ENCODE measurements around the gene TTLL11. TPM values are rescaled to one million over a fixed set of nuclear protein-coding genes. Genes with fewer than 3 reads are reported as not detected.

Gene TTLL11
- total RNA-seq, 1 experiment from 2014 or later = 1.5 TPM

DNA sequence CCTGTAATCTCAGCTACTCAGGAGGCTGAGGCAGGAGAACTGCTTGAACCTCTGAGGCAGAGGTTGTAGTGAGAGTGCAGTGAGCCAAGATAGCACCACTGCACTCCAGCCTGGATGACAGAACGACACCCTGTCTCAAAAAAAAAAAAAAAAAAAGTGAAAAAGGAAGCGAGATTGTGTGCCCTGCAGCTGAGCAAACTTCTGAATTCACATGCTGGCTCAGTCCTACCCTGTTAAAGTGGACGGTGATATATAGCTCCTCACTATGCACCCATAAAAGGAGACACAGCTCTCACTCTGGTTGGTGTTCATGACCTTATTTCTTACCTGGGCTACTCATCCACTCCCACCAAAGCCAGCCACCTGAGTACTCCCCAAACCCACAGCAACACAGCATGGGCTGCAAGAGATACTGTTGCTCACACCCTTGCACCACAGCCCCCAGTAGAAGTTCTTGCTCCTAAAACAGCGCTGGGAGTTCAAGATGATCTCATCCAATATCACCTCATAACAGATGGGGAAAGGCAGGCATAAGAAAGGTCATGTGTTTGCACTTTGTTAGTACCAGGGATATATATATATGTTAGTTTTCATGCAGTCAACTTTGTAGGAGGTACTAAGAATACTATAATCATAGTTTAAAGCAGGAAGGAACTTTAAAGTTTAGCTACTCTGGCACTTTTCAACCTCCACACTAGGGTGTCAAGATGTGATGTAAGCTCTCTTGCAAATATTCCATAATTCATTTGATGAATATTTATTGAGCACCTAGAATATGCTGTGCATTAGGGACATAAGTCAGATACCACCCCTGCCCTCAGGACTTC lies 4.0 kb downstream of the TTLL11 start:
- H2BK15ac ChIP-seq (ENCODE audit: low read depth, low read length) = no peak overlapping the region
- no peaks in the 10 kb centered on the region for H3K9me3 ChIP-seq (ENCODE audit: control insufficient read depth, low read depth, low read length)
- no peak overlapping the region for H3K56ac ChIP-seq (ENCODE audit: insufficient read length, low read depth, low read length)
- no peak overlapping the region for H2BK12ac ChIP-seq (ENCODE audit: insufficient read length, low read depth, low read length)
- no peak overlapping the region for H4K5ac ChIP-seq (ENCODE audit: insufficient read length, low read depth, low read length)
- peaks cover 13% of the 10 kb centered on the region for H3K23me2 ChIP-seq (ENCODE audit: insufficient read length, low read depth, low read length, poor library complexity, severe bottlenecking)
- no peak overlapping the region for H3K14ac ChIP-seq (ENCODE audit: insufficient read depth, low read length)
- Mint-ChIP-seq H3K9me3 (no peaks in the 10 kb centered on the region), H3K36me3 (ENCODE audit: insufficient read depth in 1 of 3, low read depth in 3 of 3) (no peaks in the 10 kb centered on the region), H3K27ac (no peak overlapping the region), H3K4me3 (no peak overlapping the region), H3K27me3 (ENCODE audit: low read depth) (peaks cover 31% of the 10 kb centered on the region), H3K4me1 (peaks cover 4% of the 10 kb centered on the region in 2 experiments)
- no peaks in the 10 kb centered on the region for H3K79me2 ChIP-seq (ENCODE audit: insufficient read depth, low read length)
- H2BK5ac ChIP-seq (ENCODE audit: insufficient read length, low read length) = no peak overlapping the region
- no peaks in the 10 kb centered on the region; the same call in 1 of the 2 replicates for H3K27me3 ChIP-seq (ENCODE audit: insufficient read depth, low read length)
- no CpG with 5 or more reads among the region's 4 CpGs for WGBS (ENCODE audit: extremely low coverage, insufficient read length, low lambda C conversion rate)
- H2AK5ac ChIP-seq (ENCODE audit: insufficient read length, low read length) = no peak overlapping the region
- H2BK20ac ChIP-seq (ENCODE audit: low read depth, low read length, poor library complexity, severe bottlenecking) = no peak overlapping the region
- no peak overlapping the region for H3K27ac ChIP-seq (ENCODE audit: insufficient read length, low read depth, low read length)
- H2AFZ ChIP-seq (ENCODE audit: low read length) = no peak overlapping the region
- no peaks in the 10 kb centered on the region for H3K4me1 ChIP-seq (ENCODE audit: insufficient read depth, low read length)
- no peak overlapping the region for H3K18ac ChIP-seq (ENCODE audit: insufficient read length, low read depth, low read length)
- no peaks in the 10 kb centered on the region for H4K20me1 ChIP-seq (ENCODE audit: control insufficient read depth, insufficient read depth, insufficient read length)
- H3K9ac ChIP-seq (ENCODE audit: extremely low read depth, insufficient read length, low read length) = no peak overlapping the region
- H4K8ac ChIP-seq (replicated peaks; ENCODE audit: insufficient read length, low read depth, low read length) = no peak overlapping the region
- TF ChIP-seq, protein P1, sequence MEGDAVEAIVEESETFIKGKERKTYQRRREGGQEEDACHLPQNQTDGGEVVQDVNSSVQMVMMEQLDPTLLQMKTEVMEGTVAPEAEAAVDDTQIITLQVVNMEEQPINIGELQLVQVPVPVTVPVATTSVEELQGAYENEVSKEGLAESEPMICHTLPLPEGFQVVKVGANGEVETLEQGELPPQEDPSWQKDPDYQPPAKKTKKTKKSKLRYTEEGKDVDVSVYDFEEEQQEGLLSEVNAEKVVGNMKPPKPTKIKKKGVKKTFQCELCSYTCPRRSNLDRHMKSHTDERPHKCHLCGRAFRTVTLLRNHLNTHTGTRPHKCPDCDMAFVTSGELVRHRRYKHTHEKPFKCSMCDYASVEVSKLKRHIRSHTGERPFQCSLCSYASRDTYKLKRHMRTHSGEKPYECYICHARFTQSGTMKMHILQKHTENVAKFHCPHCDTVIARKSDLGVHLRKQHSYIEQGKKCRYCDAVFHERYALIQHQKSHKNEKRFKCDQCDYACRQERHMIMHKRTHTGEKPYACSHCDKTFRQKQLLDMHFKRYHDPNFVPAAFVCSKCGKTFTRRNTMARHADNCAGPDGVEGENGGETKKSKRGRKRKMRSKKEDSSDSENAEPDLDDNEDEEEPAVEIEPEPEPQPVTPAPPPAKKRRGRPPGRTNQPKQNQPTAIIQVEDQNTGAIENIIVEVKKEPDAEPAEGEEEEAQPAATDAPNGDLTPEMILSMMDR (conservative IDR thresholded peaks at IDR 0.05) = no peak
- DNase-seq = no peak
- H2BK120ac ChIP-seq (ENCODE audit: low read depth, low read length, poor library complexity, severe bottlenecking) = no peak overlapping the region
- no peak overlapping the region for H3K4ac ChIP-seq (ENCODE audit: low read depth, low read length)
- no peak overlapping the region for H4K91ac ChIP-seq (ENCODE audit: insufficient read length, low read depth, low read length)
- no peak overlapping the region for H3T11ph ChIP-seq (ENCODE audit: low read length)
- no peaks in the 10 kb centered on the region for H3K79me1 ChIP-seq (ENCODE audit: insufficient read depth, low read depth, low read length, poor library complexity, severe bottlenecking)
- no peak overlapping the region for H3K4me2 ChIP-seq (ENCODE audit: insufficient read depth, insufficient read length, low read length)
- H3K23ac ChIP-seq (ENCODE audit: insufficient read length, low read depth, low read length) = no peak overlapping the region

Measured in H9 (cell line).